ENCODE measurements around the gene PGM2. TPM values are rescaled to one million over a fixed set of nuclear protein-coding genes. Genes with fewer than 3 reads are reported as not detected.
A peak's percentile ranks its signal among the peaks of the same experiment; 100 is the strongest.

The PGM2 gene
- polyA plus RNA-seq (8.5 and 9.3 TPM in 2 replicates), polyA minus RNA-seq (11.1 and 11.7 TPM in 2 replicates)

DNA sequence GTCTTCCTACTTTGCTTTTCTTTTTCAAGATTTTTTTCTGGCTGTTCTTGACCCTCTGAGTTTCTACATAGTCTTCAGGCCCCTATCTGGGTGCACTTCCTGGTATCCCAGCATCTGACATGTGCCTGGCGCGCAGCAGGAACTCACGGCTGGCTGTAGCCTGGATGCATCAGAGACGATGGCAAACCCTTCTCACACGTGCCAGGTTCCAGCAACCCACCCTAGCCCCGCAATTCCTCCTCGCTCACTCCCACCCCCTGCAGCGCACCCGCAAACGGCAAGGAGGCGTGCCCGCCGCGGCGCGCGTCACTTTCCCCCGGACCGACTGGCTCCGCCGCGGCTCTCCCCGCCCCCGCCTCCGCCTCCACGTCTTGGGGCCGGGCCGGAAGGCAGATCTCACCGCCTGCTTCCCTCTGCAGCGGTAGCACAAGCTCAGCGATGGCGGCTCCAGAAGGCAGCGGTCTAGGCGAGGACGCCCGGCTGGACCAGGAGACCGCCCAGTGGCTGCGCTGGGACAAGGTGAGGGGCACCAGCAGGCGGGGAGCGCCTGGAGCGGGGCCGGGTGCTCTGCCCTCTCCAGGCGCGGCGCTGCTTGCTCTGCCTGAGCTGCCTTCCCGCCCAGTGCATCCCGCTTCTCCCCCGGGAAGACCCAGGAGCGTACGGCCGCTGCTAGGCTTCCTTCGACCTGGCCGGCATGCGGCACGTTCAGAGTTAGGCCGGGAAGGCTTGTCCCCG, at the start of gene PGM2:
Gene PGM2 (plus strand): TSS at position 392 of the 735 bp plus-strand sequence. CDS start 47 bp downstream, at position 439.
- Histone ChIP-seq H3F3A (ENCODE audit: insufficient read depth, low read length, poor library complexity, severe bottlenecking) (no peaks in the 10 kb centered on the region), H3K27ac (ENCODE audit: low read length) (peak within 1 kb of the TSS; percentile 48), H3K4me3 (ENCODE audit: low read length) (peak within 1 kb of the TSS; percentile 99), H2AFZ (ENCODE audit: low read depth, low read length) (peak within 1 kb of the TSS; percentile 89), H3K79me2 (replicated peaks; ENCODE audit: insufficient read depth, low read length) (no peaks in the 10 kb centered on the region), H3K9me2 (ENCODE audit: insufficient read depth, low read length) (no peaks in the 10 kb centered on the region), H4K20me1 (ENCODE audit: insufficient read depth) (no peaks in the 10 kb centered on the region), H3K9ac (ENCODE audit: low read length) (peak within 1 kb of the TSS; percentile 81), H3K9me3 (ENCODE audit: low read length) (no peaks in the 10 kb centered on the region), H3K36me3 (ENCODE audit: insufficient read depth, low read length) (peaks cover 4% of the 10 kb centered on the region), H3K4me2 (ENCODE audit: low read length) (peak within 1 kb of the TSS; percentile 84), H3K27me3 (ENCODE audit: insufficient read depth, low read depth, low read length) (no peaks in the 10 kb centered on the region)
- TF ChIP-seq, protein P1, sequence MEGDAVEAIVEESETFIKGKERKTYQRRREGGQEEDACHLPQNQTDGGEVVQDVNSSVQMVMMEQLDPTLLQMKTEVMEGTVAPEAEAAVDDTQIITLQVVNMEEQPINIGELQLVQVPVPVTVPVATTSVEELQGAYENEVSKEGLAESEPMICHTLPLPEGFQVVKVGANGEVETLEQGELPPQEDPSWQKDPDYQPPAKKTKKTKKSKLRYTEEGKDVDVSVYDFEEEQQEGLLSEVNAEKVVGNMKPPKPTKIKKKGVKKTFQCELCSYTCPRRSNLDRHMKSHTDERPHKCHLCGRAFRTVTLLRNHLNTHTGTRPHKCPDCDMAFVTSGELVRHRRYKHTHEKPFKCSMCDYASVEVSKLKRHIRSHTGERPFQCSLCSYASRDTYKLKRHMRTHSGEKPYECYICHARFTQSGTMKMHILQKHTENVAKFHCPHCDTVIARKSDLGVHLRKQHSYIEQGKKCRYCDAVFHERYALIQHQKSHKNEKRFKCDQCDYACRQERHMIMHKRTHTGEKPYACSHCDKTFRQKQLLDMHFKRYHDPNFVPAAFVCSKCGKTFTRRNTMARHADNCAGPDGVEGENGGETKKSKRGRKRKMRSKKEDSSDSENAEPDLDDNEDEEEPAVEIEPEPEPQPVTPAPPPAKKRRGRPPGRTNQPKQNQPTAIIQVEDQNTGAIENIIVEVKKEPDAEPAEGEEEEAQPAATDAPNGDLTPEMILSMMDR (IDR thresholded peaks at IDR 0.05; ENCODE audit: poor library complexity, severe bottlenecking) = peak; percentile 66
- TF ChIP-seq EP300 (conservative IDR thresholded peaks at IDR 0.05; ENCODE audit: poor library complexity, severe bottlenecking) (no peak), TAF1 (IDR thresholded peaks at IDR 0.05; ENCODE audit: low read depth) (peak; percentile 88), EZH2 (IDR thresholded peaks at IDR 0.05; ENCODE audit: borderline replicate concordance, insufficient read depth, low read length, poor library complexity, severe bottlenecking) (no peak), SMC3 (conservative IDR thresholded peaks at IDR 0.05; ENCODE audit: poor library complexity) (peak; percentile 57), MXI1 (conservative IDR thresholded peaks at IDR 0.05; ENCODE audit: poor library complexity, severe bottlenecking) (peak; percentile 93), POLR2AphosphoS5 (IDR thresholded peaks at IDR 0.05) (peak; percentile 77), RAD21 (conservative IDR thresholded peaks at IDR 0.05) (peak; percentile 55)
- TF ChIP-seq, protein P2, sequence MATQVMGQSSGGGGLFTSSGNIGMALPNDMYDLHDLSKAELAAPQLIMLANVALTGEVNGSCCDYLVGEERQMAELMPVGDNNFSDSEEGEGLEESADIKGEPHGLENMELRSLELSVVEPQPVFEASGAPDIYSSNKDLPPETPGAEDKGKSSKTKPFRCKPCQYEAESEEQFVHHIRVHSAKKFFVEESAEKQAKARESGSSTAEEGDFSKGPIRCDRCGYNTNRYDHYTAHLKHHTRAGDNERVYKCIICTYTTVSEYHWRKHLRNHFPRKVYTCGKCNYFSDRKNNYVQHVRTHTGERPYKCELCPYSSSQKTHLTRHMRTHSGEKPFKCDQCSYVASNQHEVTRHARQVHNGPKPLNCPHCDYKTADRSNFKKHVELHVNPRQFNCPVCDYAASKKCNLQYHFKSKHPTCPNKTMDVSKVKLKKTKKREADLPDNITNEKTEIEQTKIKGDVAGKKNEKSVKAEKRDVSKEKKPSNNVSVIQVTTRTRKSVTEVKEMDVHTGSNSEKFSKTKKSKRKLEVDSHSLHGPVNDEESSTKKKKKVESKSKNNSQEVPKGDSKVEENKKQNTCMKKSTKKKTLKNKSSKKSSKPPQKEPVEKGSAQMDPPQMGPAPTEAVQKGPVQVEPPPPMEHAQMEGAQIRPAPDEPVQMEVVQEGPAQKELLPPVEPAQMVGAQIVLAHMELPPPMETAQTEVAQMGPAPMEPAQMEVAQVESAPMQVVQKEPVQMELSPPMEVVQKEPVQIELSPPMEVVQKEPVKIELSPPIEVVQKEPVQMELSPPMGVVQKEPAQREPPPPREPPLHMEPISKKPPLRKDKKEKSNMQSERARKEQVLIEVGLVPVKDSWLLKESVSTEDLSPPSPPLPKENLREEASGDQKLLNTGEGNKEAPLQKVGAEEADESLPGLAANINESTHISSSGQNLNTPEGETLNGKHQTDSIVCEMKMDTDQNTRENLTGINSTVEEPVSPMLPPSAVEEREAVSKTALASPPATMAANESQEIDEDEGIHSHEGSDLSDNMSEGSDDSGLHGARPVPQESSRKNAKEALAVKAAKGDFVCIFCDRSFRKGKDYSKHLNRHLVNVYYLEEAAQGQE (IDR thresholded peaks at IDR 0.05; ENCODE audit: borderline replicate concordance) = peak; percentile 42

- H3K79me2 ChIP-seq (replicated peaks; ENCODE audit: insufficient read depth, low read length) = no peaks in the 10 kb centered on the region
- no peaks in the 10 kb centered on the region for H3K9me3 ChIP-seq (ENCODE audit: low read length)
- H3K9me2 ChIP-seq (ENCODE audit: insufficient read depth, low read length) = no peaks in the 10 kb centered on the region
- H2AFZ ChIP-seq (ENCODE audit: low read depth, low read length) = no peak overlapping the region
- no peak overlapping the region for H3K27ac ChIP-seq (ENCODE audit: low read length)
- H3K36me3 ChIP-seq (ENCODE audit: insufficient read depth, low read length) = no peaks in the 10 kb centered on the region
- H3K9ac ChIP-seq (ENCODE audit: low read length) = no peak overlapping the region
- H4K20me1 ChIP-seq (ENCODE audit: insufficient read depth) = no peaks in the 10 kb centered on the region
- H3F3A ChIP-seq (ENCODE audit: insufficient read depth, low read length, poor library complexity, severe bottlenecking) = no peaks in the 10 kb centered on the region
- TF ChIP-seq RAD21 (conservative IDR thresholded peaks at IDR 0.05) (no peak), POLR2AphosphoS5 (IDR thresholded peaks at IDR 0.05) (no peak), EP300 (conservative IDR thresholded peaks at IDR 0.05; ENCODE audit: poor library complexity, severe bottlenecking) (no peak), TAF1 (IDR thresholded peaks at IDR 0.05; ENCODE audit: low read depth) (no peak), SMC3 (conservative IDR thresholded peaks at IDR 0.05; ENCODE audit: poor library complexity) (no peak), EZH2 (IDR thresholded peaks at IDR 0.05; ENCODE audit: borderline replicate concordance, insufficient read depth, low read length, poor library complexity, severe bottlenecking) (no peak), MXI1 (conservative IDR thresholded peaks at IDR 0.05; ENCODE audit: poor library complexity, severe bottlenecking) (no peak)
- TF ChIP-seq, protein P2 (IDR thresholded peaks at IDR 0.05; ENCODE audit: borderline replicate concordance) = no peak
- TF ChIP-seq, protein P1 (IDR thresholded peaks at IDR 0.05; ENCODE audit: poor library complexity, severe bottlenecking) = no peak
- H3K4me3 ChIP-seq (ENCODE audit: low read length) = no peak overlapping the region
- no peak overlapping the region for H3K4me2 ChIP-seq (ENCODE audit: low read length)
- no peaks in the 10 kb centered on the region for H3K27me3 ChIP-seq (ENCODE audit: insufficient read depth, low read depth, low read length)
Observed at GRCh38 chr4:37779896-37780295, 46.6 kb upstream of the PGM2 start.
